HEK293T (cell line): ENCODE measurements around the gene SH3TC1.

Experiments used
- CTCF ChIA-PET: fragments of 350-600 bp; formaldehyde crosslinking; extraction: SDS; loops from one replicate; lab custom pipeline; 2021; ENCODE audit warnings: antibody characterized with exemption, inconsistent platforms; lab: Yijun Ruan, JAX
- POLR2A ChIA-PET: fragments of 350-600 bp; formaldehyde crosslinking; extraction: SDS; loops from one replicate; lab custom pipeline; 2020; ENCODE audit warnings: antibody characterized with exemption, inconsistent platforms; lab: Yijun Ruan, JAX
- DNase-seq: peaks from one replicate; pipeline ENCODE4 v3.0.0; 2012; ENCODE audit warnings: mixed read lengths; ENCODE audit errors: extremely low spot score
- ARNT ChIP-seq: fragments of 450-650 bp; IDR thresholded peaks from 2 replicates; pipeline ENCODE4 v1.6.1; 2017; ENCODE audit warnings: mild to moderate bottlenecking
- BHLHE40 ChIP-seq: fragments of 450-650 bp; IDR thresholded peaks from 2 replicates; pipeline ENCODE4 v1.6.1; 2016; ENCODE audit warnings: mild to moderate bottlenecking, moderate library complexity, borderline replicate concordance
- CTBP1 ChIP-seq: fragments of 450-650 bp; IDR thresholded peaks from 2 replicates; pipeline ENCODE4 v1.6.1; 2016; ENCODE audit warnings: borderline replicate concordance
- ELF4 ChIP-seq: fragments of 450-650 bp; IDR thresholded peaks from 2 replicates; pipeline ENCODE4 v1.6.1; 2017; ENCODE audit warnings: antibody characterized with exemption
- FOXA1 ChIP-seq: fragments of 450-650 bp; IDR thresholded peaks from 2 replicates; pipeline ENCODE4 v1.6.1; 2016; ENCODE audit warnings: mild to moderate bottlenecking
- FOXK2 ChIP-seq: fragments of 450-650 bp; IDR thresholded peaks from 2 replicates; pipeline ENCODE4 v1.6.1; 2016; ENCODE audit warnings: mild to moderate bottlenecking
- FOXM1 ChIP-seq: fragments of 450-650 bp; IDR thresholded peaks from 2 replicates; pipeline ENCODE4 v1.6.1; 2017; ENCODE audit warnings: mild to moderate bottlenecking, borderline replicate concordance
- HDGF ChIP-seq: fragments of 450-650 bp; IDR thresholded peaks from 2 replicates; pipeline ENCODE4 v1.6.1; 2017; ENCODE audit warnings: antibody characterized with exemption, borderline replicate concordance
- L3MBTL2 ChIP-seq: fragments of 450-650 bp; conservative IDR thresholded peaks from 2 replicates; pipeline ENCODE4 v1.6.1; 2016; ENCODE audit warnings: mild to moderate bottlenecking
- LEF1 ChIP-seq: fragments of 450-650 bp; IDR thresholded peaks from 2 replicates; pipeline ENCODE4 v1.6.1; 2017; ENCODE audit warnings: mild to moderate bottlenecking, borderline replicate concordance
- NFRKB ChIP-seq: fragments of 450-650 bp; IDR thresholded peaks from 2 replicates; pipeline ENCODE4 v1.6.1; 2016; ENCODE audit warnings: mild to moderate bottlenecking, moderate library complexity
- PKNOX1 ChIP-seq: fragments of 450-650 bp; IDR thresholded peaks from 2 replicates; pipeline ENCODE4 v1.6.1; 2016
- SP1 ChIP-seq: fragments of 450-650 bp; IDR thresholded peaks from 2 replicates; pipeline ENCODE4 v1.6.1; 2017
- SUZ12 ChIP-seq: fragments of 450-650 bp; IDR thresholded peaks from 2 replicates; pipeline ENCODE4 v1.6.1; 2016; ENCODE audit warnings: mild to moderate bottlenecking
- TARDBP ChIP-seq: fragments of 450-650 bp; IDR thresholded peaks from 2 replicates; pipeline ENCODE4 v1.6.1; 2016
- ZNF384 ChIP-seq: fragments of 450-650 bp; IDR thresholded peaks from 2 replicates; pipeline ENCODE4 v1.6.1; 2016

Gene SH3TC1

GRCh38 chr4:8251110-8251883 is 52.2 kb downstream of the SH3TC1 start:
- ChIA-PET POLR2A (interaction anchor here (1.7 kb wide), 1 partner anchor 16 kb away, joined by 4 read pairs; no protein-coding TSS in a partner anchor), CTCF (interaction anchor here (2.8 kb wide), 1 partner anchor 16 kb away, joined by 8 read pairs; no protein-coding TSS in a partner anchor)
- DNase-seq, result no peak
- no peak for TF ChIP-seq LEF1
- TF ChIP-seq ZNF384, result no peak
- no peak for TF ChIP-seq ARNT
- TF ChIP-seq CTBP1, result no peak
- TF ChIP-seq BHLHE40, result no peak
- TF ChIP-seq FOXK2, result no peak
- TF ChIP-seq SP1, result no peak
- TF ChIP-seq HDGF, result no peak
- TF ChIP-seq SUZ12, result no peak

GRCh38 chr4:8252301-8253173 is 53.4 kb downstream of the SH3TC1 start:
- no peak for DNase-seq
- POLR2A ChIA-PET, result no interaction called here
- no peak for TF ChIP-seq FOXA1
- no peak for TF ChIP-seq FOXM1
- no peak for TF ChIP-seq TARDBP
- no peak for TF ChIP-seq SUZ12
- no peak for TF ChIP-seq BHLHE40
- TF ChIP-seq ZNF384, result no peak
- no peak for TF ChIP-seq CTBP1
- TF ChIP-seq HDGF, result no peak
- no peak for TF ChIP-seq LEF1
- TF ChIP-seq PKNOX1, result no peak
- no peak for TF ChIP-seq NFRKB
- no peak for TF ChIP-seq SP1
- TF ChIP-seq ARNT, result no peak
- no peak for TF ChIP-seq L3MBTL2
- TF ChIP-seq FOXK2, result no peak
- CTCF ChIA-PET, result interaction anchor here (1.0 to 2.8 kb wide), 3 partner anchors 10 to 150 kb away, joined by 3 to 8 read pairs (median 4); no protein-coding TSS in a partner anchor

- ChIA-PET POLR2A (interaction anchor here (1.1 kb wide), 1 partner anchor 78 kb away, joined by 3 read pairs; no protein-coding TSS in a partner anchor), CTCF (interaction anchor here (1.0 kb wide), 1 partner anchor 149 kb away, joined by 3 read pairs; no protein-coding TSS in a partner anchor)
- TF ChIP-seq SUZ12 (no peak), ZNF384 (no peak), L3MBTL2 (no peak), TARDBP (no peak)
- DNase-seq, result no peak
These were observed 55.0 kb downstream of the SH3TC1 start for GRCh38 chr4:8254076-8254475.

GRCh38 chr4:8255698-8256441 is 56.8 kb downstream of the SH3TC1 start:
- DNase-seq, result no peak
- CTCF ChIA-PET, result no interaction called here
- POLR2A ChIA-PET, result no interaction called here
- no peak for TF ChIP-seq NFRKB
- no peak for TF ChIP-seq L3MBTL2
- no peak for TF ChIP-seq CTBP1
- no peak for TF ChIP-seq ZNF384
- TF ChIP-seq FOXA1, result no peak
- no peak for TF ChIP-seq SP1

- POLR2A ChIA-PET, result interaction anchor here (1.0 kb wide), 1 partner anchor 12 kb away, joined by 5 read pairs; the partner anchor contains the start of gene HTRA3
- no peak for DNase-seq
- CTCF ChIA-PET, result interaction anchor here (2.3 kb wide), 1 partner anchor 10 kb away, joined by 10 read pairs; no protein-coding TSS in a partner anchor
- no peak for TF ChIP-seq HDGF
These were observed 58.8 kb downstream of the SH3TC1 start for GRCh38 chr4:8257854-8258253.

GRCh38 chr4:8258552-8259212 is 59.6 kb downstream of the SH3TC1 start:
- TF ChIP-seq ELF4 (no peak), PKNOX1 (peak; percentile 64)
- DNase-seq, result no peak
- CTCF ChIA-PET, result interaction anchor here (2.3 kb wide), 1 partner anchor 9 kb away, joined by 10 read pairs; no protein-coding TSS in a partner anchor
- POLR2A ChIA-PET, result interaction anchor here (1.0 kb wide), 1 partner anchor 11 kb away, joined by 5 read pairs; the partner anchor contains the start of gene HTRA3
